ENCODE measurements around the gene CSTA. TPM values are rescaled to one million over a fixed set of nuclear protein-coding genes. Genes with fewer than 3 reads are reported as not detected.
A peak's percentile ranks its signal among the peaks of the same experiment; 100 is the strongest.

CSTA gene
- total RNA-seq, 6 experiments from 2014 or later = 4.2 to 19.3 (median 8.6) TPM

- WGBS (ENCODE audit: insufficient coverage, low coverage, low lambda C conversion rate, missing lambda C conversion rate) = 50% methylated on average over 1 of the region's 4 CpGs
- H3K36me3 ChIP-seq = peaks cover 0 to 5% (median 2%) of the 10 kb centered on the region in 4 donors
- H3K27me3 ChIP-seq = no peaks in the 10 kb centered on the region
- ATAC-seq = peak; percentile 76 to 79 (median 76)
- no peak for TF ChIP-seq POLR2A (IDR thresholded peaks at IDR 0.05)
- peak; percentile 29 to 62 (median 45) for TF ChIP-seq CTCF (IDR thresholded peaks at IDR 0.05)
- peak; percentile 32 to 63 (median 57) for DNase-seq
- intact Hi-C loops (cut with DNase I) = no loop called here
- H3K27ac ChIP-seq = no peak overlapping the region
- no peaks in the 10 kb centered on the region for H3K9me3 ChIP-seq
- no peak overlapping the region for H3K4me3 ChIP-seq
- peaks cover 0 to 14% (median 0%) of the 10 kb centered on the region in 4 donors for H3K4me1 ChIP-seq
Measured at GRCh38 chr3:122356402-122356801, 31.4 kb downstream of the CSTA start.

- Histone ChIP-seq H3K36me3 (peaks cover 0 to 5% (median 2%) of the 10 kb centered on the region in 4 donors), H3K27me3 (no peaks in the 10 kb centered on the region), H3K4me1 (peaks cover 0 to 18% (median 0%) of the 10 kb centered on the region in 4 donors), H3K27ac (no peak overlapping the region), H3K9me3 (no peaks in the 10 kb centered on the region), H3K4me3 (no peak overlapping the region)
- intact Hi-C loops (cut with DNase I) = no loop called here
- WGBS (ENCODE audit: insufficient coverage, low coverage, low lambda C conversion rate, missing lambda C conversion rate) = 79% methylated on average over 2 of the region's 2 CpGs
- DNase-seq (no peak), ATAC-seq (no peak)
- TF ChIP-seq CTCF (IDR thresholded peaks at IDR 0.05) (no peak), POLR2A (IDR thresholded peaks at IDR 0.05) (no peak)
Measured at GRCh38 chr3:122357828-122358702, 33.0 kb downstream of the CSTA start.

GRCh38 chr3:122358703-122359032, 33.6 kb downstream of the CSTA start:
- intact Hi-C loops (cut with DNase I) = no loop called here

GRCh38 chr3:122362026-122362425, 37.0 kb downstream of the CSTA start:
- no peak for ATAC-seq
- no peaks in the 10 kb centered on the region for H3K9me3 ChIP-seq
- peaks cover 0 to 5% (median 2%) of the 10 kb centered on the region in 4 donors for H3K36me3 ChIP-seq
- no peak for DNase-seq
- 80% methylated on average over 1 of the region's 2 CpGs for WGBS (ENCODE audit: insufficient coverage, low coverage, low lambda C conversion rate, missing lambda C conversion rate)
- no peaks in the 10 kb centered on the region for H3K27me3 ChIP-seq
- H3K27ac ChIP-seq = peak overlapping the region in 1 of 3 donors; percentile 19
- intact Hi-C loops (cut with DNase I) = no loop called here
- TF ChIP-seq CTCF (IDR thresholded peaks at IDR 0.05) (no peak), POLR2A (IDR thresholded peaks at IDR 0.05) (no peak)
- H3K4me1 ChIP-seq = peaks cover 0 to 47% (median 11%) of the 10 kb centered on the region in 4 donors
- no peak overlapping the region for H3K4me3 ChIP-seq

More at GRCh38 chr3:122358703-122359032, 33.6 kb downstream of the CSTA start:
- Histone ChIP-seq H3K4me3 (no peak overlapping the region), H3K36me3 (peaks cover 0 to 5% (median 2%) of the 10 kb centered on the region in 4 donors), H3K9me3 (no peaks in the 10 kb centered on the region), H3K27ac (no peak overlapping the region), H3K27me3 (no peaks in the 10 kb centered on the region), H3K4me1 (peaks cover 0 to 20% (median 3%) of the 10 kb centered on the region in 4 donors)
- TF ChIP-seq POLR2A (IDR thresholded peaks at IDR 0.05) (no peak), CTCF (IDR thresholded peaks at IDR 0.05) (no peak)
- WGBS (ENCODE audit: insufficient coverage, low coverage, low lambda C conversion rate, missing lambda C conversion rate) = no CpG with 5 or more reads among the region's 2 CpGs
- DNase-seq (no peak), ATAC-seq (no peak)

All from right lobe of liver (tissue), 6 donors.